ENCODE data around the gene CITED4. TPM values are rescaled to one million over a fixed set of nuclear protein-coding genes. Genes with fewer than 3 reads are reported as not detected.

Gene CITED4
- total RNA-seq, 2 experiments from 2014 or later, result 2.9 to 4.4 TPM

GRCh38 chr1:40831001-40831732 lies 31.0 kb downstream of the CITED4 start:
- no peaks in the 10 kb centered on the region for H3K36me3 Mint-ChIP-seq
- DNase-seq (no peak), ATAC-seq (no peak)
- H3K27me3 Mint-ChIP-seq, result no peaks in the 10 kb centered on the region
- H3K9me3 Mint-ChIP-seq (ENCODE audit: low read depth), result no peaks in the 10 kb centered on the region
- H3K4me3 Mint-ChIP-seq, result no peak overlapping the region
- CTCF ChIA-PET, result interaction anchor here (1.0 kb wide), 1 partner anchor 61 kb away, joined by 3 read pairs; no protein-coding TSS in a partner anchor
- H3K27ac Mint-ChIP-seq, result no peak overlapping the region
- peaks cover 5% of the 10 kb centered on the region for H3K4me1 Mint-ChIP-seq

- H3K27ac Mint-ChIP-seq, result no peak overlapping the region
- no peak for ATAC-seq
- CTCF ChIA-PET, result interaction anchor here (0.7 kb wide), 1 partner anchor 19 kb away, joined by 3 read pairs; no protein-coding TSS in a partner anchor
Observed at GRCh38 chr1:40830419-40830943, 31.7 kb downstream of the CITED4 start.

GRCh38 chr1:40829631-40830245 lies 32.4 kb downstream of the CITED4 start:
- DNase-seq (no peak), ATAC-seq (no peak)
- no peak overlapping the region for H3K4me3 Mint-ChIP-seq
- CTCF ChIA-PET, result interaction anchor here (0.7 kb wide), 1 partner anchor 20 kb away, joined by 3 read pairs; no protein-coding TSS in a partner anchor
- H3K27ac Mint-ChIP-seq, result no peak overlapping the region
- no peaks in the 10 kb centered on the region for H3K9me3 Mint-ChIP-seq (ENCODE audit: low read depth)
- no peaks in the 10 kb centered on the region for H3K36me3 Mint-ChIP-seq
- no peaks in the 10 kb centered on the region for H3K27me3 Mint-ChIP-seq
- H3K4me1 Mint-ChIP-seq, result peaks cover 19% of the 10 kb centered on the region

More at GRCh38 chr1:40830419-40830943, 31.7 kb downstream of the CITED4 start:
- Mint-ChIP-seq H3K4me1 (peaks cover 12% of the 10 kb centered on the region), H3K27me3 (no peaks in the 10 kb centered on the region), H3K36me3 (no peaks in the 10 kb centered on the region), H3K9me3 (ENCODE audit: low read depth) (no peaks in the 10 kb centered on the region), H3K4me3 (no peak overlapping the region)
- DNase-seq, result no peak

GRCh38 chr1:40825996-40826395 lies 36.2 kb downstream of the CITED4 start:
- no peaks in the 10 kb centered on the region for H3K9me3 Mint-ChIP-seq (ENCODE audit: low read depth)
- H3K4me3 Mint-ChIP-seq, result no peak overlapping the region
- H3K36me3 Mint-ChIP-seq, result no peaks in the 10 kb centered on the region
- CTCF ChIA-PET, result interaction anchor here (1.5 to 2.9 kb wide), 3 partner anchors 12 to 25 kb away, joined by 3 to 12 read pairs (median 3); no protein-coding TSS in a partner anchor
- peak overlapping the region; percentile 4 for H3K27ac Mint-ChIP-seq
- peaks cover 19% of the 10 kb centered on the region for H3K4me1 Mint-ChIP-seq
- ATAC-seq, result peak; percentile 17
- DNase-seq, result no peak
- no peaks in the 10 kb centered on the region for H3K27me3 Mint-ChIP-seq

- H3K4me1 Mint-ChIP-seq, result peaks cover 19% of the 10 kb centered on the region
- ATAC-seq (peak; percentile 52), DNase-seq (no peak)
- no peaks in the 10 kb centered on the region for H3K36me3 Mint-ChIP-seq
- H3K27ac Mint-ChIP-seq, result peak overlapping the region; percentile 16
- H3K4me3 Mint-ChIP-seq, result no peak overlapping the region
- no peaks in the 10 kb centered on the region for H3K27me3 Mint-ChIP-seq
- H3K9me3 Mint-ChIP-seq (ENCODE audit: low read depth), result no peaks in the 10 kb centered on the region
- CTCF ChIA-PET, result interaction anchor here (1.2 to 2.9 kb wide), 2 partner anchors 25 to 126 kb away, joined by 3 to 12 read pairs; no protein-coding TSS in a partner anchor
Observed at GRCh38 chr1:40825435-40825788, 36.8 kb downstream of the CITED4 start.

GRCh38 chr1:40824591-40825434 lies 37.4 kb downstream of the CITED4 start:
- no peak for DNase-seq
- CTCF ChIA-PET, result interaction anchor here (1.2 to 2.9 kb wide), 3 partner anchors 26 to 126 kb away, joined by 3 to 12 read pairs (median 4); no protein-coding TSS in a partner anchor
- Mint-ChIP-seq H3K36me3 (no peaks in the 10 kb centered on the region), H3K27ac (peak overlapping the region; percentile 16), H3K4me1 (peaks cover 19% of the 10 kb centered on the region), H3K4me3 (no peak overlapping the region), H3K9me3 (ENCODE audit: low read depth) (no peaks in the 10 kb centered on the region), H3K27me3 (no peaks in the 10 kb centered on the region)
- ATAC-seq, result no peak

- no peak for DNase-seq
- Mint-ChIP-seq H3K27me3 (no peaks in the 10 kb centered on the region), H3K9me3 (ENCODE audit: low read depth) (no peaks in the 10 kb centered on the region), H3K4me1 (peaks cover 24% of the 10 kb centered on the region), H3K4me3 (no peak overlapping the region), H3K36me3 (no peaks in the 10 kb centered on the region), H3K27ac (no peak overlapping the region)
- CTCF ChIA-PET, result interaction anchor here (1.4 to 2.9 kb wide), 2 partner anchors 27 to 50 kb away, joined by 4 to 12 read pairs; no protein-coding TSS in a partner anchor
- no peak for ATAC-seq
Observed at GRCh38 chr1:40823983-40824382, 38.2 kb downstream of the CITED4 start.

- Mint-ChIP-seq H3K27ac (no peak overlapping the region), H3K9me3 (ENCODE audit: low read depth) (no peaks in the 10 kb centered on the region), H3K36me3 (no peaks in the 10 kb centered on the region), H3K4me1 (peaks cover 29% of the 10 kb centered on the region), H3K4me3 (no peak overlapping the region), H3K27me3 (no peaks in the 10 kb centered on the region)
- CTCF ChIA-PET, result interaction anchor here (1.4 kb wide), 1 partner anchor 49 kb away, joined by 4 read pairs; no protein-coding TSS in a partner anchor
- DNase-seq, result no peak
- ATAC-seq, result no peak
Observed at GRCh38 chr1:40823345-40823744, 38.8 kb downstream of the CITED4 start.

GRCh38 chr1:40822890-40823289 lies 39.3 kb downstream of the CITED4 start:
- H3K27me3 Mint-ChIP-seq, result peaks cover 2% of the 10 kb centered on the region
- no peak overlapping the region for H3K4me3 Mint-ChIP-seq
- H3K36me3 Mint-ChIP-seq, result no peaks in the 10 kb centered on the region
- ATAC-seq, result no peak
- DNase-seq, result no peak
- no peaks in the 10 kb centered on the region for H3K9me3 Mint-ChIP-seq (ENCODE audit: low read depth)
- no peak overlapping the region for H3K27ac Mint-ChIP-seq
- CTCF ChIA-PET, result no interaction called here
- H3K4me1 Mint-ChIP-seq, result peaks cover 32% of the 10 kb centered on the region

- H3K4me3 Mint-ChIP-seq, result no peak overlapping the region
- CTCF ChIA-PET, result interaction anchor here (1.1 to 1.3 kb wide), 2 partner anchors 23 to 47 kb away, joined by 3 read pairs; no protein-coding TSS in a partner anchor
- DNase-seq (no peak), ATAC-seq (no peak)
- no peaks in the 10 kb centered on the region for H3K36me3 Mint-ChIP-seq
- peaks cover 16% of the 10 kb centered on the region for H3K27me3 Mint-ChIP-seq
- H3K4me1 Mint-ChIP-seq, result peaks cover 29% of the 10 kb centered on the region
- H3K27ac Mint-ChIP-seq, result no peak overlapping the region
- H3K9me3 Mint-ChIP-seq (ENCODE audit: low read depth), result no peaks in the 10 kb centered on the region
Observed at GRCh38 chr1:40820911-40821693, 41.1 kb downstream of the CITED4 start.

GRCh38 chr1:40820251-40820797 lies 41.8 kb downstream of the CITED4 start:
- peaks cover 21% of the 10 kb centered on the region for H3K4me1 Mint-ChIP-seq
- CTCF ChIA-PET, result interaction anchor here (1.1 to 1.3 kb wide), 2 partner anchors 24 to 46 kb away, joined by 3 read pairs; no protein-coding TSS in a partner anchor
- no peaks in the 10 kb centered on the region for H3K36me3 Mint-ChIP-seq
- H3K4me3 Mint-ChIP-seq, result no peak overlapping the region
- ATAC-seq (no peak), DNase-seq (no peak)
- peaks cover 18% of the 10 kb centered on the region for H3K27me3 Mint-ChIP-seq
- H3K9me3 Mint-ChIP-seq (ENCODE audit: low read depth), result no peaks in the 10 kb centered on the region
- no peak overlapping the region for H3K27ac Mint-ChIP-seq

- CTCF ChIA-PET, result no interaction called here
- H3K27ac Mint-ChIP-seq, result no peak overlapping the region
Observed at GRCh38 chr1:40819101-40819500, 43.1 kb downstream of the CITED4 start.

More at GRCh38 chr1:40819101-40819500, 43.1 kb downstream of the CITED4 start:
- H3K4me1 Mint-ChIP-seq, result peaks cover 16% of the 10 kb centered on the region
- H3K9me3 Mint-ChIP-seq (ENCODE audit: low read depth), result no peaks in the 10 kb centered on the region
- ATAC-seq, result no peak
- H3K36me3 Mint-ChIP-seq, result no peaks in the 10 kb centered on the region
- H3K4me3 Mint-ChIP-seq, result peak overlapping the region; percentile 73
- no peak for DNase-seq
- H3K27me3 Mint-ChIP-seq, result peaks cover 18% of the 10 kb centered on the region
